K562 (cell line): ENCODE results near the gene C4A. TPM values are rescaled to one million over a fixed set of nuclear protein-coding genes. Genes with fewer than 3 reads are reported as not detected.
A peak's percentile ranks its signal among the peaks of the same experiment; 100 is the strongest.

ENCODE experiments used
- ARHGAP35 ChIP-seq: fragments of 450-650 bp; IDR thresholded peaks from 2 replicates; pipeline ENCODE4 v1.6.1; 2018; ENCODE audit not compliant: partially characterized antibody
- BHLHE40 ChIP-seq: IDR thresholded peaks from 2 replicates; pipeline ENCODE4 v1.6.1; 2011; ENCODE audit warnings: low read length, improper control_type of control experiment
- DDX20 ChIP-seq: fragments of 450-650 bp; IDR thresholded peaks from 2 replicates; pipeline ENCODE4 v1.6.1; 2016; ENCODE audit warnings: missing genetic modification characterization, low read depth, mild to moderate bottlenecking, missing compliant biosample characterization, moderate library complexity
- ELF2 ChIP-seq: fragments of 250-450 bp; sonication (Bioruptor Pico); IDR thresholded peaks from 2 replicates; pipeline ENCODE4 v1.5.0; 2021; ENCODE audit warnings: mild to moderate bottlenecking
- GATAD2A ChIP-seq: fragments of 450-650 bp; IDR thresholded peaks from 2 replicates; pipeline ENCODE4 v1.6.1; 2017
- HBP1 ChIP-seq: fragments of 450-650 bp; formaldehyde crosslinking; IDR thresholded peaks from 2 replicates; pipeline ENCODE4 v1.4.0; 2022; ENCODE audit warnings: missing genetic modification characterization
- MNT ChIP-seq, 2 experiments: fragments of 450-650 bp; conservative IDR thresholded peaks; 2 replicates each; pipeline ENCODE4 v1.6.1; 2017; ENCODE audit warnings: mild to moderate bottlenecking in 2 of 2, moderate library complexity in 2 of 2
- MTA1 ChIP-seq: fragments of 450-650 bp; IDR thresholded peaks from 2 replicates; pipeline ENCODE4 v1.6.1; 2017; ENCODE audit warnings: borderline replicate concordance
- NONO ChIP-seq, 2 experiments: fragments of 200-400 bp in 1 of 2; fragments of 450-650 bp in 1 of 2; formaldehyde crosslinking in 1 of 2; IDR thresholded peaks; 2 replicates each; pipeline ENCODE4 v1.6.1; 2017; ENCODE audit warnings: low read depth in 2 of 2, mild to moderate bottlenecking in 2 of 2, moderate library complexity in 2 of 2, low read length in 1 of 2
- PREB ChIP-seq: sonication (generic); formaldehyde crosslinking; IDR thresholded peaks from 2 replicates; pipeline ENCODE4 v1.8.1; 2023; ENCODE audit warnings: mild to moderate bottlenecking, missing genetic modification reagents
- RAD21 ChIP-seq, 2 experiments: fragments of 250-450 bp in 1 of 2; fragments of 450-650 bp in 1 of 2; sonication (Bioruptor Pico) in 1 of 2; formaldehyde crosslinking in 1 of 2; IDR thresholded peaks in 1 of 2; conservative IDR thresholded peaks in 1 of 2; 2 replicates each; pipeline versions ENCODE4 v1.4.0 to v1.8.0; 2020 to 2022; ENCODE audit warnings: mild to moderate bottlenecking in 2 of 2, moderate library complexity in 1 of 2
- RBM22 ChIP-seq: fragments of 200-400 bp; formaldehyde crosslinking; IDR thresholded peaks from 2 replicates; pipeline ENCODE4 v1.6.1; 2018; ENCODE audit warnings: low read length, low read depth; ENCODE audit not compliant: poor library complexity, severe bottlenecking
- RNF2 ChIP-seq: sonication (generic); IDR thresholded peaks from 2 replicates; pipeline ENCODE4 v1.6.1; 2016
- SMAD1 ChIP-seq: fragments of 150-350 bp; IDR thresholded peaks from 2 replicates; pipeline ENCODE4 v1.6.1; 2014; ENCODE audit warnings: low read length, low read depth; ENCODE audit not compliant: partially characterized antibody
- SOX6 ChIP-seq: fragments of 450-650 bp; IDR thresholded peaks from 2 replicates; pipeline ENCODE4 v1.6.1; 2014; ENCODE audit warnings: mild to moderate bottlenecking
- ZFP36 ChIP-seq: fragments of 150-350 bp; IDR thresholded peaks from 2 replicates; pipeline ENCODE4 v1.6.1; 2018; ENCODE audit warnings: low read length, low read depth; ENCODE audit not compliant: partially characterized antibody
- ZNF311 ChIP-seq: fragments of 250-450 bp; sonication (Bioruptor Pico); IDR thresholded peaks from 2 replicates; pipeline ENCODE4 v1.4.0; 2020; ENCODE audit warnings: mild to moderate bottlenecking, moderate library complexity
- ZNF398 ChIP-seq: fragments of 250-450 bp; sonication (Bioruptor Pico); IDR thresholded peaks from 2 replicates; pipeline ENCODE4 v1.8.0; 2021; ENCODE audit warnings: moderate library complexity, mild to moderate bottlenecking, inconsistent platforms
- ZNF512 ChIP-seq: IDR thresholded peaks from 2 replicates; pipeline ENCODE4 v1.6.1; 2016; ENCODE audit warnings: missing genetic modification characterization, missing compliant biosample characterization
- polyA plus RNA-seq, 8 experiments: library from polyadenylated mRNA; depleted of rRNA in 4 of 8; stranded (reverse) in 5 of 8; unstranded in 3 of 8; fragments of >200 nt; fragmentation: Nextera tagmentation in 2 of 8; fragmentation: Illumina TruSeq in 1 of 8; extraction: Ambion mirVana in 2 of 8; extraction: Trizol in 1 of 8; gene quantifications; 2 replicates each; pipeline versions ENCODE4 v1.2.1 to v1.2.3, GENCODE V29; 2011 to 2014; ENCODE audit warnings: inconsistent platforms in 1 of 8, missing spikeins in 1 of 8
- total RNA-seq, 7 experiments: library from RNA; depleted of rRNA in 6 of 7; stranded (reverse); fragments of >200 nt in 6 of 7; fragmentation: Illumina TruSeq in 2 of 7; extraction: Trizol in 2 of 7; gene quantifications; 2 replicates each; pipeline versions ENCODE4 v1.2.1 to v1.2.3, GENCODE V29; 2011 to 2021; ENCODE audit warnings: low replicate concordance in 1 of 7

Gene C4A
- total and polyA plus RNA-seq, 9 of the 15 experiments (the other 6 are each of a cell fraction or from before 2014, with no cell fraction given), result 0.27 to 7.6 (median 5.0) TPM

GRCh38 chr6:31958741-31959739 lies 22.8 kb upstream of the C4A start, which contains the start of the genes NELFE and SKIC2 (continued):
- TF ChIP-seq SOX6 (peak; percentile 53; the same call in 1 of the 2 replicates), PREB (peak; percentile 100), HBP1 (CRISPR knock-in tag) (peak; percentile 96), ZNF398 (CRISPR knock-in tag) (peak; percentile 52; the same call in 1 of the 2 replicates), RBM22 (peak; percentile 37), SMAD1 (no peak), ZFP36 (no peak), ELF2 (CRISPR knock-in tag) (peak; percentile 100), MNT (conservative IDR thresholded peaks at IDR 0.05) (peak; percentile 96 to 99), RNF2 (peak; percentile 83), ARHGAP35 (no peak), RAD21 (CRISPR knock-in tag; conservative IDR thresholded peaks at IDR 0.05 in 1 of 2, IDR thresholded peaks at IDR 0.05 in 1 of 2) (peak; percentile 24 to 28), NONO (IDR thresholded peaks at IDR 0.05; ENCODE audit: low read depth in 2 of 2, low read length in 1 of 2) (0 out of 4 replicates have a peak, but pooled peaks of 1 of the 2 experiments have one; percentile 24), GATAD2A (peak; percentile 64; the same call in 1 of the 2 replicates), DDX20 (tag) (peak; percentile 77), ZNF311 (CRISPR knock-in tag) (no peak), BHLHE40 (peak; percentile 59), MTA1 (peak; percentile 99), ZNF512 (tag) (peak; percentile 67; the same call in 1 of the 2 replicates)
